Upper lobe of left lung (tissue), 6 donors: ENCODE data around the gene BBS4. TPM values are rescaled to one million over a fixed set of nuclear protein-coding genes. Genes with fewer than 3 reads are reported as not detected.
"Not testable (repeated sequence)": the region's sequence is repeated elsewhere in the genome, so short reads cannot be mapped to it uniquely, and the experiment has no call there.

Source experiments
- ATAC-seq, 2 donors: fragments of 200-7000 bp; cut with Tn5 transposase; one replicate each; pipeline ENCODE4 v1.9.1; 2022; ENCODE audit warnings: mild to moderate bottlenecking in 2 of 2, moderate library complexity in 2 of 2; ENCODE audit not compliant: low FRiP score in 2 of 2
- DNase-seq, 2 donors: peaks; one replicate each; pipeline ENCODE4 v3.0.0-alpha.2; 2019 to 2020
- H3K27ac ChIP-seq, 4 donors: fragments of 200-600 bp; sonication (generic); one replicate each; pipeline ENCODE4 v1.5.1; 2016 to 2019
- H3K27me3 ChIP-seq, 4 donors: fragments of 200-600 bp; sonication (generic); one replicate each; pipeline ENCODE4 v1.5.1; 2017 to 2019
- H3K36me3 ChIP-seq, 4 donors: fragments of 200-600 bp; sonication (generic); one replicate each; pipeline ENCODE4 v1.5.1; 2016 to 2019
- H3K4me1 ChIP-seq, 4 donors: fragments of 200-600 bp; sonication (generic); one replicate each; pipeline ENCODE4 v1.5.1; 2018 to 2019
- H3K4me3 ChIP-seq, 4 donors: fragments of 200-600 bp; sonication (generic); one replicate each; pipeline ENCODE4 v1.5.1; 2017 to 2019; ENCODE audit warnings: mild to moderate bottlenecking in 2 of 4, moderate library complexity in 1 of 4
- H3K9me3 ChIP-seq, 4 donors: fragments of 200-600 bp; sonication (generic); one replicate each; pipeline ENCODE4 v1.5.1; 2018 to 2019
- CTCF ChIP-seq, 6 experiments: fragments of 450-650 bp in 4 of 6; fragments of 200-600 bp in 2 of 6; sonication (generic) in 2 of 6; IDR thresholded peaks; one replicate each; pipeline ENCODE4 v1.5.1; 2016 to 2019; ENCODE audit warnings: antibody characterized with exemption in 6 of 6
- EP300 ChIP-seq, 4 donors: sonication (generic); formaldehyde crosslinking; IDR thresholded peaks; one replicate each; pipeline ENCODE4 v1.5.1; 2017; ENCODE audit warnings: antibody characterized with exemption in 4 of 4, control low read depth in 2 of 4
- POLR2A ChIP-seq, 4 donors: fragments of 450-650 bp; IDR thresholded peaks; one replicate each; pipeline ENCODE4 v1.5.1; 2016 to 2017; ENCODE audit warnings: antibody characterized with exemption in 4 of 4, mild to moderate bottlenecking in 2 of 4
- POLR2AphosphoS5 ChIP-seq, 2 donors: sonication (generic); formaldehyde crosslinking; IDR thresholded peaks; one replicate each; pipeline ENCODE4 v1.5.1; 2017; ENCODE audit warnings: antibody characterized with exemption in 2 of 2
- WGBS, 2 donors: methylation state at CpG; one replicate each; pipeline ENCODE4 v1.1.5; 2017 to 2018; 5-methylcytosine and 5-hydroxymethylcytosine counted together
- total RNA-seq, 6 donors: library from RNA; depleted of rRNA in 4 of 6; stranded (reverse); fragments of >200 nt in 4 of 6; gene quantifications; one replicate each; pipeline versions ENCODE4 v1.1.0 to v1.2.1, GENCODE V29; 2016 to 2021
- donor health status: DM: no; HTN: no; CAD: no; lungs with moderate emphysema.
- donor health status: DM: no; HTN: yes; CAD: no; lungs with severe emphysema.

Gene BBS4
- total RNA-seq, 6 donors from 2014 or later: 16.3 to 78.6 (median 27.7) TPM

GRCh38 chr15:72665706-72666105, 20.3 kb upstream of the BBS4 start:
- not testable (repeated sequence) for H3K4me3 ChIP-seq, ATAC-seq, H3K4me1 ChIP-seq, H3K36me3 ChIP-seq, H3K27me3 ChIP-seq, H3K9me3 ChIP-seq, H3K27ac ChIP-seq
- WGBS, 2 donors: 58% methylated on average over 2 of the region's 11 CpGs; no CpG with 5 or more reads in 1 of the 2 donors
- DNase-seq: peak in 1 of 2 donors; percentile 73

GRCh38 chr15:72669803-72670202, 16.2 kb upstream of the BBS4 start:
- WGBS, 2 donors: 95 to 97% methylated on average over 3 of the region's 6 CpGs
- not testable (repeated sequence) for H3K27ac ChIP-seq, DNase-seq, ATAC-seq, H3K27me3 ChIP-seq, H3K36me3 ChIP-seq, H3K4me1 ChIP-seq, H3K9me3 ChIP-seq, H3K4me3 ChIP-seq

- peak overlapping the region in 3 of 4 donors; percentile 20 to 40 (median 35) for H3K4me3 ChIP-seq
- DNase-seq (peak; percentile 58 to 91), ATAC-seq (peak; percentile 95)
- not testable (repeated sequence) for H3K9me3 ChIP-seq, H3K36me3 ChIP-seq, H3K4me1 ChIP-seq, H3K27ac ChIP-seq, H3K27me3 ChIP-seq
- 0 to 9% methylated on average over 6 to 7 of the region's 8 CpGs for WGBS, 2 donors
- TF ChIP-seq CTCF (IDR thresholded peaks at IDR 0.05): peak; percentile 78 to 90 (median 84)
These were observed 15.2 kb upstream of the BBS4 start for GRCh38 chr15:72670656-72671352.

GRCh38 chr15:72671525-72671924, 14.5 kb upstream of the BBS4 start:
- no peak overlapping the region for H3K4me3 ChIP-seq
- H3K27me3 ChIP-seq: no peaks in the 10 kb centered on the region
- no peak overlapping the region for H3K27ac ChIP-seq
- DNase-seq (no peak), ATAC-seq (no peak)
- H3K9me3 ChIP-seq: no peaks in the 10 kb centered on the region
- peaks cover 4 to 7% (median 4%) of the 10 kb centered on the region in 4 donors for H3K4me1 ChIP-seq
- TF ChIP-seq CTCF (IDR thresholded peaks at IDR 0.05) (no peak), EP300 (IDR thresholded peaks at IDR 0.05) (no peak), POLR2A (IDR thresholded peaks at IDR 0.05) (no peak), POLR2AphosphoS5 (IDR thresholded peaks at IDR 0.05) (no peak)
- no peaks in the 10 kb centered on the region for H3K36me3 ChIP-seq
- 11 to 23% methylated on average over 3 of the region's 3 CpGs for WGBS, 2 donors

GRCh38 chr15:72676838-72677237, 9.2 kb upstream of the BBS4 start:
- no peak overlapping the region for H3K27ac ChIP-seq
- TF ChIP-seq EP300 (IDR thresholded peaks at IDR 0.05) (no peak), POLR2A (IDR thresholded peaks at IDR 0.05) (no peak), CTCF (IDR thresholded peaks at IDR 0.05) (no peak), POLR2AphosphoS5 (IDR thresholded peaks at IDR 0.05) (no peak)
- 81 to 86% methylated on average over 4 of the region's 4 CpGs for WGBS, 2 donors
- H3K36me3 ChIP-seq: no peaks in the 10 kb centered on the region
- ATAC-seq (no peak), DNase-seq (no peak)
- no peak overlapping the region for H3K4me3 ChIP-seq
- H3K9me3 ChIP-seq: no peaks in the 10 kb centered on the region
- H3K27me3 ChIP-seq: no peaks in the 10 kb centered on the region
- H3K4me1 ChIP-seq: no peaks in the 10 kb centered on the region

- ATAC-seq: no peak
- Histone ChIP-seq H3K9me3 (no peaks in the 10 kb centered on the region), H3K4me1 (peaks cover 0 to 8% (median 5%) of the 10 kb centered on the region in 4 donors), H3K27ac (no peak overlapping the region), H3K27me3 (no peaks in the 10 kb centered on the region), H3K4me3 (no peak overlapping the region), H3K36me3 (no peaks in the 10 kb centered on the region)
- TF ChIP-seq POLR2A (IDR thresholded peaks at IDR 0.05) (no peak), EP300 (IDR thresholded peaks at IDR 0.05) (no peak), CTCF (IDR thresholded peaks at IDR 0.05) (no peak), POLR2AphosphoS5 (IDR thresholded peaks at IDR 0.05) (no peak)
- 55 to 57% methylated on average over 3 of the region's 3 CpGs for WGBS, 2 donors
- no peak for DNase-seq
These were observed 5.1 kb upstream of the BBS4 start for GRCh38 chr15:72680931-72681330.
